ENCODE data around the gene OR3A1. TPM values are rescaled to one million over a fixed set of nuclear protein-coding genes. Genes with fewer than 3 reads are reported as not detected.
"Not testable (repeated sequence)": the region's sequence is repeated elsewhere in the genome, so short reads cannot be mapped to it uniquely, and the experiment has no call there.

The OR3A1 gene
- total and polyA plus RNA-seq, 7 donors = not detected

DNA sequence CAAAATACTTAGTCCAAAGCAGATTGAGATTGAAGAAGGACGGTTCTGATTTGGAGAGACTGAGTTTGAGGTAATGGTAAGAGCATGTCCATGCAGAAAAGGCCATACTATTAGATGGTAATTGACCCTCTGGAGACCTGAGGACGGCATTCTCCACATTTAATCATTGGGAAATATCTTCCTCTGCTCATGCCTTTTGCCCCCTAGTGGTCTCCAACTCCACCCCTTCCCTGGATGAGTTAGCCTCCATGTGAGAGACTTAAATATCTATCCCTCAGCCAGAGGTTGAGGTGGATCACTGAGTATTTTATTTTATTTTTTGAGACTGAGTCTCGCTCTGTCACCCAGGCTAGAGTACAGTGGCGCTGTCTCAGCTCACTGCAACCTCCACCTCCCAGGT, 10.4 kb upstream of the OR3A1 start:
- H3K27me3 ChIP-seq = no peaks in the 10 kb centered on the region
- no peak for DNase-seq
- WGBS, 2 donors = 72 to 73% methylated on average over 4 of the region's 4 CpGs
- H3K27ac ChIP-seq = no peak overlapping the region
- no peaks in the 10 kb centered on the region for H3K9me3 ChIP-seq
- H3K36me3 ChIP-seq = no peaks in the 10 kb centered on the region
- intact Hi-C loops (cut with DNase I) = no loop called here
- H3K4me1 ChIP-seq = no peaks in the 10 kb centered on the region
- TF ChIP-seq POLR2A (IDR thresholded peaks at IDR 0.05) = no peak
- H3K4me3 ChIP-seq = no peak overlapping the region

DNA sequence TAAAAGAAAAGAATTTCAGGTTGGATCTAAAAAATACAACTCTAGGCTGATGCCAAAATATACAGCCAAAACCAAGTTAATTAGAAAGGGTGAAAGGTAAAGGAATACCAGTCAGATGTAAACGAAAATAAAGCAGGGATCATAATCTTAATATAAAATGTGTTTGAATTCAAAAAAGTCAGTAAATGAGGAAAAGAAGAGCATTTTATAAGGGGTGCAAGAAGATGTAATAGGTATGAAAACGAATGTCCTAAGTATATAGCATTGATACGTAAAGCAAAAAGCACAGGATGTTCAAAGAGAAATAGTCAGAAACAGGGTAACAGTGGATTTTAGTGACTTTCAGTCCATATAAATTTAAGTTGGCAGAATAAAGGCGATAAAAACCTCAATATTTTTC, 2.5 kb downstream of the OR3A1 start:
- intact Hi-C loops (cut with DNase I) = no loop called here
- no peaks in the 10 kb centered on the region for H3K36me3 ChIP-seq
- no peaks in the 10 kb centered on the region for H3K9me3 ChIP-seq
- peaks cover 0 to 5% (median 0%) of the 10 kb centered on the region in 3 donors for H3K27me3 ChIP-seq
- no peaks in the 10 kb centered on the region for H3K4me1 ChIP-seq
- TF ChIP-seq EP300 (IDR thresholded peaks at IDR 0.05) = no peak
- TF ChIP-seq POLR2AphosphoS5 (IDR thresholded peaks at IDR 0.05) = no peak
- TF ChIP-seq POLR2A (IDR thresholded peaks at IDR 0.05) = no peak
- TF ChIP-seq, protein P1, sequence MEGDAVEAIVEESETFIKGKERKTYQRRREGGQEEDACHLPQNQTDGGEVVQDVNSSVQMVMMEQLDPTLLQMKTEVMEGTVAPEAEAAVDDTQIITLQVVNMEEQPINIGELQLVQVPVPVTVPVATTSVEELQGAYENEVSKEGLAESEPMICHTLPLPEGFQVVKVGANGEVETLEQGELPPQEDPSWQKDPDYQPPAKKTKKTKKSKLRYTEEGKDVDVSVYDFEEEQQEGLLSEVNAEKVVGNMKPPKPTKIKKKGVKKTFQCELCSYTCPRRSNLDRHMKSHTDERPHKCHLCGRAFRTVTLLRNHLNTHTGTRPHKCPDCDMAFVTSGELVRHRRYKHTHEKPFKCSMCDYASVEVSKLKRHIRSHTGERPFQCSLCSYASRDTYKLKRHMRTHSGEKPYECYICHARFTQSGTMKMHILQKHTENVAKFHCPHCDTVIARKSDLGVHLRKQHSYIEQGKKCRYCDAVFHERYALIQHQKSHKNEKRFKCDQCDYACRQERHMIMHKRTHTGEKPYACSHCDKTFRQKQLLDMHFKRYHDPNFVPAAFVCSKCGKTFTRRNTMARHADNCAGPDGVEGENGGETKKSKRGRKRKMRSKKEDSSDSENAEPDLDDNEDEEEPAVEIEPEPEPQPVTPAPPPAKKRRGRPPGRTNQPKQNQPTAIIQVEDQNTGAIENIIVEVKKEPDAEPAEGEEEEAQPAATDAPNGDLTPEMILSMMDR (IDR thresholded peaks at IDR 0.05) = no peak
- WGBS, 2 donors = 58 to 64% methylated on average over 4 of the region's 4 CpGs
- H3K4me3 ChIP-seq = no peak overlapping the region
- no peak overlapping the region for H3K27ac ChIP-seq
- DNase-seq = no peak

DNA sequence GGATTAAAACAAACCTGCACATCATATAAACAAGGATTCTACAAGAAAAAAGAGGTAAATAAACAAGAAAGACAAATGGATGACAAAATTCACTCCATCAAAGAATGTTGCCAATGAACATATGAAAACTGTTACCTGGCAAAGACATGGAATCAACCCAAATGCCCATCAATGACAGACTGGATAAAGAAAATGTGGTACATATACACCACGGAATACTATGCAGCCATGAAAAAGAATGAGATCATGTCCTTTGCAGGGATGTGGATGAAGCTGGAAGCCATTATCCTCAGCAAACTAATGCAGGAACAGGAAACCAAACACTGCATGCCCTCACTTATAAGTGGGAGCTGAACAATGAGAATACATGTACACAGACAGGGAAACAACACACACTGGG, 4.6 kb downstream of the OR3A1 start:
- 88 to 100% methylated on average over 1 of the region's 1 CpG for WGBS, 2 donors
- DNase-seq; intact Hi-C loops (cut with DNase I); H3K36me3 ChIP-seq; H3K9me3 ChIP-seq; H3K27ac ChIP-seq; H3K4me3 ChIP-seq; H3K4me1 ChIP-seq; H3K27me3 ChIP-seq: not testable (repeated sequence)

DNA sequence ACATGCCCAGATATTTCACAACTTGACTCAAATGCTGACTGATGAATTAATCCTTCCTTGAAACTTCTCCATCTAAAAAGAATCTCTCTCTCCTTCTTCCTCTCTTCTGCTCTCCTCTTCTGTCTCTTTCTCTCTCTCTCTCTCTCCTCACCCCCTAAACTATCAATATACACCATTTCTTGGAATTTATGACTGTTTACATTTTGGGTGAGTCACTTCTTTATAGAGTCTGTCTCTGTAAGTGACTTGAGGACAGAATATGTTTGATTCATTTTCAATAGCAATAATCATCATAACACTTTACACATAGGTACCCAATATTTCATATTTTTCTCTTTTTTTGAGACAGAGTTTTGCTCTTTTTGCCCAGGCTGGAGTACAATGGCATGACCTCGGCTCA, 15.3 kb downstream of the OR3A1 start:
- TF ChIP-seq, protein P1 (IDR thresholded peaks at IDR 0.05) = no peak
- TF ChIP-seq POLR2AphosphoS5 (IDR thresholded peaks at IDR 0.05) (no peak), POLR2A (IDR thresholded peaks at IDR 0.05) (no peak), EP300 (IDR thresholded peaks at IDR 0.05) (no peak)
- 15 to 74% methylated on average over 1 of the region's 1 CpG for WGBS, 2 donors
- Histone ChIP-seq H3K4me1 (no peaks in the 10 kb centered on the region), H3K4me3 (no peak overlapping the region), H3K27me3 (no peaks in the 10 kb centered on the region), H3K36me3 (no peaks in the 10 kb centered on the region), H3K27ac (no peak overlapping the region), H3K9me3 (no peaks in the 10 kb centered on the region)
- intact Hi-C loops (cut with DNase I) = no loop called here
- DNase-seq = no peak

DNA sequence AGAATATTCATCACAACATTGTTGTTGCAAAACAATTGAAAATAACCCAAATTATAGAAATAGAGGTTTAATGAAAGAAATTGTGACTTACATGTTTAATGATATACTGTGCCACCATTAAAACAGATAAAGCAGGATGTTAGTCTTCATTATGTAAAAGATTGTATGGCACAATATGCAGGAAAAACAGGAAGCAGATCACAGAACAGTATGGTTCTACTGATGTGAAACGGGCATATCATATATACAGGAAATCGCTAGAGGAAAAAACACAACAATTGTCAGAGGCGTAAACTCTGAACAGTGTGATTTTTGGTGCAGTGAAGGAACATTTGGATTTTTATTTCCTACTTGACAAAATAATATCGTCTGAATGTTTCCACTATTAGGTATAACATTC, 22.0 kb downstream of the OR3A1 start:
- no peak overlapping the region for H3K4me3 ChIP-seq
- 76 to 82% methylated on average over 4 of the region's 4 CpGs for WGBS, 2 donors
- no peaks in the 10 kb centered on the region for H3K9me3 ChIP-seq
- no peaks in the 10 kb centered on the region for H3K36me3 ChIP-seq
- intact Hi-C loops (cut with DNase I) = no loop called here
- no peaks in the 10 kb centered on the region for H3K4me1 ChIP-seq
- no peak for DNase-seq
- no peaks in the 10 kb centered on the region for H3K27me3 ChIP-seq
- TF ChIP-seq EP300 (IDR thresholded peaks at IDR 0.05) (no peak), POLR2AphosphoS5 (IDR thresholded peaks at IDR 0.05) (no peak), POLR2A (IDR thresholded peaks at IDR 0.05) (no peak)
- TF ChIP-seq, protein P1 (IDR thresholded peaks at IDR 0.05) = no peak
- no peak overlapping the region for H3K27ac ChIP-seq

DNA sequence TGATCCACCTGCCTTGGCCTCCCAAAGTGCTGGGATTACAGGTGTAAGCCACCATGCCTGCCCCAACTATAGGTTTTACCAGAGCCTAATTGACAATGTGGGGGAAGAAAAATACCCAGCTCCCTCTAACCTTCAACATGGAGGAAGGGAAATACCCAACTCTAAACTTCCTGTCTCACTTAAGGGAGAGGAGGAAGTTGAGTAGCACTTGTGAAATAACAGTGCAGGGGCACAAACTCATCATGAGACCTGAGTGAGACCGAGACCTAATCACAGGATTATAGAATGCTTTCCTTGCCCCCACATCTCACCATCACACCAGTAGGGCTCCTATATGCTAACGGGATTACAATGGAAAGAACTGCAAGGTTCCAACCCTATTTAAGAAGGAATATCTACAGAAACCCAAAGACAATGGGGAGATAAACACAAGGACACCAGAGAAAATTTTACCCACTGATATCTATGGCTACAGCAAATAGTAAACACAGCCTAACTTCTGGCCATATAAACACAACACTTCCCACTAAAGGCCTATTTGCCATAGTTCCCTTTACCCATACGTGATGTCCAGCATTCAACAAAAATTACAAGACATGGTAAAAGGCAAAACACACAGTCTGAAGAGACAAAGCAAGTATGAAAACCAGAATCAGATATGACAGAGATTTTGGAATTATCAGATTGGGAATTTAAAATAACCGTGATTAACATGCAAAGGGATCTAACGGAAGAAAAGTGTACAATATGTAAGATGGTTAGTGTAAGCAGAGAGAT, 26.9 kb downstream of the OR3A1 start:
- intact Hi-C loops (cut with DNase I) = no loop called here
- TF ChIP-seq EP300 (IDR thresholded peaks at IDR 0.05) (no peak), POLR2AphosphoS5 (IDR thresholded peaks at IDR 0.05) (no peak), POLR2A (IDR thresholded peaks at IDR 0.05) (no peak)
- TF ChIP-seq, protein P1 (IDR thresholded peaks at IDR 0.05) = no peak
- Histone ChIP-seq H3K9me3 (no peaks in the 10 kb centered on the region), H3K4me1 (no peaks in the 10 kb centered on the region), H3K4me3 (no peak overlapping the region), H3K27ac (no peak overlapping the region), H3K27me3 (no peaks in the 10 kb centered on the region), H3K36me3 (no peaks in the 10 kb centered on the region)
- DNase-seq = no peak
- WGBS, 2 donors = 85 to 86% methylated on average over 5 of the region's 5 CpGs
